AG04450 (cell line): ENCODE results near the gene EPHA4. TPM values are rescaled to one million over a fixed set of nuclear protein-coding genes. Genes with fewer than 3 reads are reported as not detected.

Experiments used
- CTCF ChIA-PET: fragments of 300-600, 350-600 bp; formaldehyde crosslinking; extraction: SDS; loops from one replicate; lab custom pipeline; 2022; ENCODE audit warnings: antibody characterized with exemption, inconsistent platforms; lab: Charles Lee
- POLR2A ChIA-PET: fragments of 350-600 bp; formaldehyde crosslinking; extraction: SDS; loops from one replicate; lab custom pipeline; 2021; ENCODE audit warnings: antibody characterized with exemption, inconsistent platforms; lab: Yijun Ruan, JAX
- DNase-seq: peaks from one replicate; pipeline ENCODE4 v3.0.0-alpha.2; 2011; ENCODE audit warnings: low read depth, low spot score
- H3K27ac ChIP-seq: one replicate; pipeline ENCODE4 v1.5.1; 2012; ENCODE audit warnings: low read depth, low read length, control low read depth
- H3K27me3 ChIP-seq: one replicate; pipeline ENCODE4 v1.6.0; 2012; ENCODE audit warnings: low read length; ENCODE audit not compliant: control insufficient read depth, insufficient read depth
- H3K4me3 ChIP-seq: 2 replicates; pipeline ENCODE4 v1.5.1; 2011; ENCODE audit warnings: mild to moderate bottlenecking, low read depth, low read length, control low read depth
- H3K9me3 ChIP-seq: 2 replicates; pipeline ENCODE4 v1.5.1; 2012; ENCODE audit warnings: low read length; ENCODE audit not compliant: control insufficient read depth, insufficient read depth
- CTCF ChIP-seq: IDR thresholded peaks from 2 replicates; pipeline ENCODE4 v1.5.1; 2011; ENCODE audit warnings: low read depth, low read length, control low read depth, inconsistent platforms
- polyA plus RNA-seq: library from polyadenylated mRNA; depleted of rRNA; stranded (reverse); fragments of >200 nt; gene quantifications from 2 replicates; pipeline ENCODE4 v1.2.3, GENCODE V29; 2011

Gene EPHA4
- polyA plus RNA-seq, 1 experiment = 37.9 TPM

GRCh38 chr2:221446140-221446539 lies 126.0 kb downstream of the EPHA4 start:
- CTCF ChIA-PET = interaction anchor here (0.7 to 1.2 kb wide), 2 partner anchors 524 to 927 kb away, joined by 3 read pairs; no protein-coding TSS in a partner anchor
- POLR2A ChIA-PET = no interaction called here
- DNase-seq = no peak
- TF ChIP-seq CTCF = no peak
- Histone ChIP-seq H3K27ac (no peak overlapping the region), H3K27me3 (no peaks in the 10 kb centered on the region), H3K4me3 (no peak overlapping the region), H3K9me3 (no peaks in the 10 kb centered on the region)

- no peak for DNase-seq
- CTCF ChIA-PET = interaction anchor here (0.6 to 1.5 kb wide), 3 partner anchors 15 to 747 kb away, joined by 3 to 5 read pairs (median 3); no protein-coding TSS in a partner anchor
Observed at GRCh38 chr2:221444106-221444505, 128.0 kb downstream of the EPHA4 start.

GRCh38 chr2:221443645-221444044 lies 128.5 kb downstream of the EPHA4 start:
- ChIA-PET CTCF (interaction anchor here (0.6 to 1.5 kb wide), 3 partner anchors 15 to 748 kb away, joined by 3 to 5 read pairs (median 3); no protein-coding TSS in a partner anchor), POLR2A (no interaction called here)
- Histone ChIP-seq H3K27ac (no peak overlapping the region), H3K4me3 (no peak overlapping the region), H3K27me3 (no peaks in the 10 kb centered on the region), H3K9me3 (no peaks in the 10 kb centered on the region)
- TF ChIP-seq CTCF = no peak
- no peak for DNase-seq

More at GRCh38 chr2:221444106-221444505, 128.0 kb downstream of the EPHA4 start:
- no peaks in the 10 kb centered on the region for H3K27me3 ChIP-seq
- no peak for TF ChIP-seq CTCF
- no peaks in the 10 kb centered on the region for H3K9me3 ChIP-seq
- peak overlapping the region; percentile 42 for H3K27ac ChIP-seq
- H3K4me3 ChIP-seq = no peak overlapping the region
- POLR2A ChIA-PET = interaction anchor here (0.7 kb wide), 2 partner anchors 74 to 131 kb away, joined by 3 to 8 read pairs; no protein-coding TSS in a partner anchor

- no peak for DNase-seq
- no peak overlapping the region for H3K4me3 ChIP-seq
- TF ChIP-seq CTCF = no peak
- no peaks in the 10 kb centered on the region for H3K27me3 ChIP-seq
- CTCF ChIA-PET = no interaction called here
- no peak overlapping the region for H3K27ac ChIP-seq
- no peaks in the 10 kb centered on the region for H3K9me3 ChIP-seq
- POLR2A ChIA-PET = interaction anchor here (0.6 kb wide), 1 partner anchor 120 kb away, joined by 4 read pairs; no protein-coding TSS in a partner anchor
Observed at GRCh38 chr2:221442128-221442527, 130.0 kb downstream of the EPHA4 start.

GRCh38 chr2:221439761-221440479 lies 132.2 kb downstream of the EPHA4 start:
- Histone ChIP-seq H3K9me3 (no peaks in the 10 kb centered on the region), H3K27ac (no peak overlapping the region), H3K4me3 (no peak overlapping the region), H3K27me3 (no peaks in the 10 kb centered on the region)
- DNase-seq = no peak
- TF ChIP-seq CTCF = no peak
- POLR2A ChIA-PET = no interaction called here
- CTCF ChIA-PET = no interaction called here
